Upper lobe of right lung (tissue), 1 donor: ENCODE measurements around the gene RBMS3. TPM values are rescaled to one million over a fixed set of nuclear protein-coding genes. Genes with fewer than 3 reads are reported as not detected.

Experiments
- ATAC-seq: fragments of 200-7000 bp; cut with Tn5 transposase; one replicate; pipeline ENCODE4 v1.9.1; 2020; ENCODE audit warnings: mild to moderate bottlenecking, moderate library complexity
- DNase-seq: peaks from one replicate; pipeline ENCODE4 v3.0.0-alpha.2; 2020
- H3K27ac ChIP-seq: fragments of 200-600 bp; one replicate; pipeline ENCODE4 v1.8.0; 2022
- H3K27me3 ChIP-seq: fragments of 200-600 bp; one replicate; pipeline ENCODE4 v1.8.0; 2022; ENCODE audit warnings: mild to moderate bottlenecking
- H3K36me3 ChIP-seq: fragments of 200-600 bp; one replicate; pipeline ENCODE4 v1.8.0; 2022
- H3K4me1 ChIP-seq: fragments of 200-600 bp; one replicate; pipeline ENCODE4 v1.8.0; 2022
- H3K4me3 ChIP-seq: fragments of 200-600 bp; one replicate; pipeline ENCODE4 v1.8.0; 2022; ENCODE audit warnings: mild to moderate bottlenecking
- H3K9me3 ChIP-seq: fragments of 200-600 bp; one replicate; pipeline ENCODE4 v1.8.0; 2022
- intact Hi-C: fragments of 100-400 bp; cut with DNase I; formaldehyde crosslinking; loops from one replicate; pipeline ENCODE4 v1.11.0; 2022
- total RNA-seq: library from RNA; stranded (reverse); fragmentation: NEBNext Ultra II Directional; extraction: Animal tissue kit (Norgen Biotek cat#: 25700); gene quantifications from one replicate; pipeline ENCODE4 v1.2.1, GENCODE V29; 2021
- TF ChIP-seq, protein P1 (sequence below): fragments of 200-600 bp; IDR thresholded peaks from one replicate; pipeline ENCODE4 v1.8.0; 2022; ENCODE audit warnings: antibody characterized with exemption
- donor health status: DM: no; HTN: yes; CAD: no; lungs with severe emphysema.

RBMS3 gene
- total RNA-seq, 1 donor from 2014 or later, result 85.9 TPM

DNA sequence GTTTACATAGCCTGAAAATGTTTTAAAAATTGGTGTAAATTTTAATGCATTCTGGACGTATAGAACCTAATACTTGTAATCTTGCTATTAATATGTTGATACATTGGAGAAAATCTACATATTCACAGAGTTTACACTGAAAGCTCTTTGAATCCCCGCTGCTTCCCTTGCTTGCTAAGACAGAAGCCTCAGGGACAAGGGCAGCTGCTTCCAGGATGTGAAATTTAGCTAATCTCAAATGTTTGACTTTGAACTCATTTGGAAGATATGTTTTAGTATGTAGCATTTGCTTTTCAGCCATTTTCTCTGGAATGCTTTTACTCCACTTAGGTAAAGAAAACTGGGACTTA is 172.0 kb downstream of the RBMS3 start:
- TF ChIP-seq, protein P1, sequence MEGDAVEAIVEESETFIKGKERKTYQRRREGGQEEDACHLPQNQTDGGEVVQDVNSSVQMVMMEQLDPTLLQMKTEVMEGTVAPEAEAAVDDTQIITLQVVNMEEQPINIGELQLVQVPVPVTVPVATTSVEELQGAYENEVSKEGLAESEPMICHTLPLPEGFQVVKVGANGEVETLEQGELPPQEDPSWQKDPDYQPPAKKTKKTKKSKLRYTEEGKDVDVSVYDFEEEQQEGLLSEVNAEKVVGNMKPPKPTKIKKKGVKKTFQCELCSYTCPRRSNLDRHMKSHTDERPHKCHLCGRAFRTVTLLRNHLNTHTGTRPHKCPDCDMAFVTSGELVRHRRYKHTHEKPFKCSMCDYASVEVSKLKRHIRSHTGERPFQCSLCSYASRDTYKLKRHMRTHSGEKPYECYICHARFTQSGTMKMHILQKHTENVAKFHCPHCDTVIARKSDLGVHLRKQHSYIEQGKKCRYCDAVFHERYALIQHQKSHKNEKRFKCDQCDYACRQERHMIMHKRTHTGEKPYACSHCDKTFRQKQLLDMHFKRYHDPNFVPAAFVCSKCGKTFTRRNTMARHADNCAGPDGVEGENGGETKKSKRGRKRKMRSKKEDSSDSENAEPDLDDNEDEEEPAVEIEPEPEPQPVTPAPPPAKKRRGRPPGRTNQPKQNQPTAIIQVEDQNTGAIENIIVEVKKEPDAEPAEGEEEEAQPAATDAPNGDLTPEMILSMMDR, result no peak
- intact Hi-C loops, result no loop called here
- Histone ChIP-seq H3K36me3 (no peaks in the 10 kb centered on the region), H3K9me3 (no peaks in the 10 kb centered on the region), H3K27ac (peak overlapping the region; percentile 25), H3K4me1 (peaks cover 17% of the 10 kb centered on the region), H3K4me3 (no peak overlapping the region), H3K27me3 (no peaks in the 10 kb centered on the region)
- no peak for ATAC-seq
- no peak for DNase-seq

DNA sequence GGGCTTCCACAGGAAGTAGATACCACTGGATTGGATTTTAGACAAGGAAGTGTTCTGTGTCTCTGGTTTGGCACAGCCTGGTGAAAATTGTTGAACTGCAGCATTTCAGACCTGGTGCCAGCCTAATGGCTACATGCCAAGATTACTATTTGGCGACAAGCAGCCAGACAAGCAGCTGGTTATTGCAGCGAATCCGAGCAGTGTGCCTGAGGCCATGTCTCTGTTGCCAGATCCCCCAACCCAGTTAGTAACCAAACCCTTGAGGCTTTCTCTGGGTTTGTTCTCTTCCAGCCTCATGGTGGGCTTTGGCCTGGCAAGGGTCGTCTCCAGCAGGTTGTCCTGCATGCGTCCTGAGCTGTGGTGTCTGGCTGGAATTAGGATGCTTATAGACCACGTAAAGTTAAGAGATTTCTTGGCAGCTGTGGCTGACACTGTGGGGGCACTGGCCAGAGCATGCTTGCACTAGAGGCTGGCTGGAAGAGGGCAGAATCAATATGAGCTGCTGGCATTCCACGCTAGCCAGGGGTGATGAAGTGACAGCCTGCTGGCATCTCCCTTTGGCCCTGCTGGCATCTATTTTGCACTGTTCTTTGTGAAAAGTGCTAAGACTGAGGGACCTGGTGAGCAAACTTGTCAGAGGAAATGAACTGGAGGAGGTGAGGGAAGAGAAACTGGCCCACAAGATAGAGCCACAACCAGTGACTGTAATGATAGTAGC is 172.6 kb downstream of the RBMS3 start:
- peak; percentile 52 for DNase-seq
- ATAC-seq, result peak; percentile 53

DNA sequence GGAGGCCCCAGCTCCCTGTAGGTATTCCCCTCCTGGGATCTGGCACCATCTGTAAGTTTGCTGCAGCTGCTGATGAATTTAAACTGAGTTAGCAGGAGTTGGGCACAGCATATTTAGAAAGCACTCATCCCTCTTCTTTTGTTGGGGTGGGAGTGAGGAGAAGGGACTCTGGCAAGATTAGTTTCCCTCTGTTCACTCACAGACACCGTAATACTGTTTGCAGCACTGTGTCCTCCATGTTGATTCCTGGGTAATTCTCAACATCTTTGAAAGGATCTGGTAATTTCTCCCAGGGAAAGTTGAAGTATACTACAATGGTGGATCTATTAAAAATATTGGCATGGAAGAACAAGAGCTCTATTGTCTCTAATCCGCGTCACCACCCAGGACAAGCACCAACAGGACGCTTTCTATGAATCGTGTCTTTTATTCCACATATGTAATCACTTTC is 173.3 kb downstream of the RBMS3 start:
- Histone ChIP-seq H3K4me3 (no peak overlapping the region), H3K9me3 (no peaks in the 10 kb centered on the region), H3K27me3 (no peaks in the 10 kb centered on the region), H3K4me1 (peaks cover 17% of the 10 kb centered on the region), H3K36me3 (no peaks in the 10 kb centered on the region), H3K27ac (no peak overlapping the region)
- no peak for ATAC-seq
- intact Hi-C loops, result no loop called here
- no peak for DNase-seq
- TF ChIP-seq, protein P1, result no peak

More for the DNA sequence above, 172.6 kb downstream of the RBMS3 start:
- TF ChIP-seq, protein P1, result no peak
- Histone ChIP-seq H3K4me1 (peaks cover 17% of the 10 kb centered on the region), H3K27me3 (no peaks in the 10 kb centered on the region), H3K36me3 (no peaks in the 10 kb centered on the region), H3K27ac (peak overlapping the region; percentile 25), H3K9me3 (no peaks in the 10 kb centered on the region), H3K4me3 (no peak overlapping the region)
- intact Hi-C loops, result no loop called here

DNA sequence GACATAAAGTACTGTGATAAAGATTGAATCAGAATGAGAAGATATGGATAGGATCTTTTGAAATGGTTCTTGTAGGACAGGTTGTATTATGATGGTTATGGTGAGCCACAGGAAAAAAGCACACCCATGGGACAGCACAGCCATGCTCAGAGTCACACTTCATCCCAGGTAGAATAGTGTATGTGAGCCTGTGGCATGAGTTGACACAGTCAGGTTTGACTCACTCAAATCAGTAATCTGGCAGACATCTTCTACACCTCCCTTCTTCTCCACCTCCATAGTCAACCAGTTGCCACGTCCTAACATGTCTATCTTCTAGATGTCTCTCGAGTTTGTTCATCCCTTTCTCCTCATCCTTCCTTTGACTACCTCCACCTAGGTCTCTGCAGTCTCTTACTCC is 176.0 kb downstream of the RBMS3 start:
- Histone ChIP-seq H3K4me1 (peaks cover 17% of the 10 kb centered on the region), H3K4me3 (no peak overlapping the region), H3K9me3 (no peaks in the 10 kb centered on the region), H3K27me3 (no peaks in the 10 kb centered on the region), H3K36me3 (no peaks in the 10 kb centered on the region), H3K27ac (no peak overlapping the region)
- TF ChIP-seq, protein P1, result no peak
- intact Hi-C loops, result no loop called here
- DNase-seq (no peak), ATAC-seq (no peak)

DNA sequence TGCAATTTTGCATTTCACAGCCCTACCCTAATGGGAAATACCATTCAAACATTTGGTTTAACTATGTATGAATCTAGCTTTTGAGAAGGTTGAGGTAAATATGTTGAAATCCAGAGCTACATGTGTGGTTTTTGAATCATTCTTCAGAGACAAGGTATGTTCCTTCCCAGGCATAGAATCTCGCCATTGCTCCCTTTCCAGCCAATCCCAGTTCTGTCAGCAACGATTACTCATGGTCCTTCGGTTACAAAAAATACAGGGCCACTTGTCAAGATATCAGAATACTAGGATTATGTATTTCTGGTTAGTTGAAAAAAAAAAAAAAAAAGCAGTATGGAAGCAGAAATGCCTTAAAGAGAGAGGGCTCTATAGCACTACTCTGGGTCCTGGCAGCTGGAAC is 182.4 kb downstream of the RBMS3 start:
- H3K27me3 ChIP-seq, result no peaks in the 10 kb centered on the region
- no peak overlapping the region for H3K27ac ChIP-seq
- peaks cover 13% of the 10 kb centered on the region for H3K4me1 ChIP-seq
- no peak overlapping the region for H3K4me3 ChIP-seq
- no peak for DNase-seq
- intact Hi-C loops, result no loop called here
- no peak for ATAC-seq
- TF ChIP-seq, protein P1, result no peak
- H3K36me3 ChIP-seq, result no peaks in the 10 kb centered on the region
- no peaks in the 10 kb centered on the region for H3K9me3 ChIP-seq
